Fibroblast of mammary gland (primary cell): ENCODE results near the gene ELOA2.

ENCODE experiments used
- DNase-seq: peaks from one replicate; pipeline ENCODE4 v3.0.0-alpha.2; 2010; ENCODE audit warnings: low read depth
- H3K4me3 ChIP-seq: 2 replicates; pipeline ENCODE4 v1.5.1; 2011; ENCODE audit warnings: low read depth, mild to moderate bottlenecking, low read length, moderate library complexity; ENCODE audit not compliant: control insufficient read depth
- TF ChIP-seq, protein P1 (sequence below): conservative IDR thresholded peaks from 2 replicates; pipeline ENCODE4 v1.5.1; 2011; ENCODE audit warnings: low read depth, low read length, inconsistent platforms; ENCODE audit not compliant: control insufficient read depth, insufficient read depth

Gene ELOA2, protein sequence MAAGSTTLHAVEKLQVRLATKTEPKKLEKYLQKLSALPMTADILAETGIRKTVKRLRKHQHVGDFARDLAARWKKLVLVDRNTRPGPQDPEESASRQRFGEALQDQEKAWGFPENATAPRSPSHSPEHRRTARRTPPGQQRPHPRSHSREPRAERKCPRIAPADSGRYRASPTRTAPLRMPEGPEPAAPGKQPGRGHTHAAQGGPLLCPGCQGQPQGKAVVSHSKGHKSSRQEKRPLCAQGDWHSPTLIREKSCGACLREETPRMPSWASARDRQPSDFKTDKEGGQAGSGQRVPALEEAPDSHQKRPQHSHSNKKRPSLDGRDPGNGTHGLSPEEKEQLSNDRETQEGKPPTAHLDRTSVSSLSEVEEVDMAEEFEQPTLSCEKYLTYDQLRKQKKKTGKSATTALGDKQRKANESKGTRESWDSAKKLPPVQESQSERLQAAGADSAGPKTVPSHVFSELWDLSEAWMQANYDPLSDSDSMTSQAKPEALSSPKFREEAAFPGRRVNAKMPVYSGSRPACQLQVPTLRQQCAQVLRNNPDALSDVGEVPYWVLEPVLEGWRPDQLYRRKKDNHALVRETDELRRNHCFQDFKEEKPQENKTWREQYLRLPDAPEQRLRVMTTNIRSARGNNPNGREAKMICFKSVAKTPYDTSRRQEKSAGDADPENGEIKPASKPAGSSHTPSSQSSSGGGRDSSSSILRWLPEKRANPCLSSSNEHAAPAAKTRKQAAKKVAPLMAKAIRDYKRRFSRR

DNA sequence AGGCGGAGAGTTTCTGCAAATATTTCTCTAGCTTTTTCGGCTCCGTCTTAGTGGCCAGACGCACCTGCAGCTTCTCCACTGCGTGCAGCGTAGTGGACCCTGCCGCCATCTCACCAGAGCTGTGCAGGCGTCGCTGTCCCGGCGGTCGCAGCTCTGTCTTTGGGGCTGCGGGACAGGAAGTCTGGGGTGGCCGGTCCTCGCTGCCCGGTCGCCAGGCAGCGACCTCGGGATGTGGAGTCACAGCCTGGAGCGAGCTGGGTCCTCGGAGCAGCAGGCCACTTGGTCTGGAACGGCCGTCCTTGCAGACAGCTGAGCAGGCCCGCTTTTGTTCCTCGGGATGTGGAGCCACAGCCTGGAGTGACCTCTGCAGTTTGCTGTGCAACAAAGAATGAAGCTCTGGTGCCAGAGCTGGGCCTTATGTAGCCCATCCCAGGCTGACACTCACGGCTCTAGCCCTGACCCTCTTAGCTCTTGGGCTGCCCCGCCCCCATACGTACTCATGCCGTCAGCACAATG is at the start of gene ELOA2:
TSS of gene ELOA2 (minus strand) at position 466 of the 516 bp plus-strand sequence. CDS start at position 109, 357 bp downstream.
- DNase-seq = no peak
- TF ChIP-seq, protein P1, sequence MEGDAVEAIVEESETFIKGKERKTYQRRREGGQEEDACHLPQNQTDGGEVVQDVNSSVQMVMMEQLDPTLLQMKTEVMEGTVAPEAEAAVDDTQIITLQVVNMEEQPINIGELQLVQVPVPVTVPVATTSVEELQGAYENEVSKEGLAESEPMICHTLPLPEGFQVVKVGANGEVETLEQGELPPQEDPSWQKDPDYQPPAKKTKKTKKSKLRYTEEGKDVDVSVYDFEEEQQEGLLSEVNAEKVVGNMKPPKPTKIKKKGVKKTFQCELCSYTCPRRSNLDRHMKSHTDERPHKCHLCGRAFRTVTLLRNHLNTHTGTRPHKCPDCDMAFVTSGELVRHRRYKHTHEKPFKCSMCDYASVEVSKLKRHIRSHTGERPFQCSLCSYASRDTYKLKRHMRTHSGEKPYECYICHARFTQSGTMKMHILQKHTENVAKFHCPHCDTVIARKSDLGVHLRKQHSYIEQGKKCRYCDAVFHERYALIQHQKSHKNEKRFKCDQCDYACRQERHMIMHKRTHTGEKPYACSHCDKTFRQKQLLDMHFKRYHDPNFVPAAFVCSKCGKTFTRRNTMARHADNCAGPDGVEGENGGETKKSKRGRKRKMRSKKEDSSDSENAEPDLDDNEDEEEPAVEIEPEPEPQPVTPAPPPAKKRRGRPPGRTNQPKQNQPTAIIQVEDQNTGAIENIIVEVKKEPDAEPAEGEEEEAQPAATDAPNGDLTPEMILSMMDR = no peak
- no peak within 1 kb of the TSS for H3K4me3 ChIP-seq

DNA sequence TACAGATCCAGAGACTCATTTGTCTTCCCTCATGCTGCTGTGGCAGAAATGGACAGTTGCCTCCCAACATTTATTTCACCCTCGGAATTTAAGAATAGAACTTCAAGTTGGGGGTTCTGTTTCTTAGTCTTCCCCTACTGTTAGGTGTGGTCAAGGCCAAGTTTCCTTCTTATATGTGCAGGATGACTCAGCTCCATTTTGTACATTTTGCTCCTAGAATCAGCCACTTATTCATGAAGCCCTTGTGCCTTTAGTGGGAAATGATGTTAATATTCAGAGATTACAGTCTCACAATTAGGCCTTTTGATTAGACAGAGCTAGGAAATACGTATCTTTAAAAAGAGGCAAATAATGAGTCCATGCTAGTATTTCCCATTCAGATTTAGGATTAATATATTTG is 46.2 kb upstream of the ELOA2 start:
- TF ChIP-seq, protein P1 = no peak
- no peak overlapping the region for H3K4me3 ChIP-seq
- DNase-seq = peak; percentile 30

DNA sequence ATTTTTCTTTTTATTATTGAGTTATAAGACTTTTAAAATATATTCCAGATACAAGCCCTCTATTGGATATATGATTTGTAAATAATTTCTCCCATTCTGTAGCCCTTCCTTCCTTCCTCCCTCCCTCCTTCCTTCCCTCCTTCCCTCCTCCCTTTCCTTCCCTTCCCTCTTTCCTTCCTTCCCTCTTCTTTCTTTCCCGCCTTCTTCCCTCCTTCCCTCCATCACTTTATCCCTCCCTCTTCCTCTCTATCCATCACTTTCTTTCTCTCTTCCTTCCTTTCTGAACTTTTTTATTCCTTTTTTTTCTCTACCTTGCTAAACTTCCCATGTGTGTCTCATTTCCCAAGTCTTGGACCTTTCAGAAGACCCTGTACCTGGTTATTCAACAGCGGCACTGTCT is 45.5 kb upstream of the ELOA2 start:
- TF ChIP-seq, protein P1 = no peak
- H3K4me3 ChIP-seq = no peak overlapping the region
- DNase-seq = no peak

DNA sequence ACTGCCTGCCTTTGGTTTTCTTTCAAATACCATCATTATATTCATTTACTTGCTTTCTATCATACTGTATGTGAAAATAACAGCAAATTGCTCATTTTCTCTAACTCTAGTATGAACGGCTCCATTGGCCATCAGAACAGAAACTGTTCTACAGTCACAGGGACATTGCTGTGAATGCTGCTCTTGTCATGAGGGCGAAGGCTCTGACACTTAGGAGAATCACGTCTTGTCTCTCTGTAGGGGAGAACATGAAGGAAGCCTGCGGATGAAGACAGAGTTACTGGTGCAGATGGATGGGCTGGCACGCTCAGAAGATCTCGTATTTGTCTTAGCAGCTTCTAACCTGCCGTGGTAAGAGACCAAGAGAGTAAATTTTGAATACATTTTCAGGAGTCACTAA is 41.7 kb upstream of the ELOA2 start:
- TF ChIP-seq, protein P1 = no peak
- no peak overlapping the region for H3K4me3 ChIP-seq
- DNase-seq = no peak

DNA sequence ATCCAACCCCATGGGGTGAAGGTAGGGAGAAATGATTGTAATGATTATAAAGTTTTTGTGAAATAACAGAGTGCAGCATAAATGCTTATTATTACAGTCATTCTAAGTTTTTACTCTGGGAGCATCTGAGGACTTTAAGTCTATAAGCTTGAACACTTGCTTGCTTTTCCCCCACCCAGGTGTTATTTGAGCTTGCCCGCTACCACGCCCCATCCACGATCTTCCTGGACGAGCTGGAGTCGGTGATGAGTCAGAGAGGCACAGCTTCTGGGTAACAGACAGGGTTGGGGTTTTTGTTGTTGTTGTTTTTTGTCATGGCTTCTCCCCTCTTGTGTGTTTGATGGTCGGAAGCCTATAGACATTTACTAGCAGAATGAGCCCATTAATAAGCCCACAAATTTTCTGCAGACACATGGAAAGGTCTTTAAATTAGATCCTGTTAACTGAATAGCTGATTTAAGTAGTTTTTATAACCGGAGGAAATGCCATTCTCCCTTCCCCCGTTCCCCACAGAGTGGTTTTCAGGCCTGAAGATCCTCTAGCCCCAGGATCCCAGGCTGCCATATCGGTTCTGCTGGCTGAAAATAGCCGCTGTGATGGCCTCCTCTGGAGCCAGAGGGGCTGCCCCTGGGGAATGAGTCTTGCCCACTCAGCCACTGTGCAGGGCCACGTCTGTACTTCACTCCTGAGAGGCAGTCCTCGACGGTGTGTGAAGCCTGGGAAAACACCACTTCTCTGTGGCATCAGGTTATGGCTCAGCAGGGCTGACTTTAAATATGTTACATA is 39.9 kb upstream of the ELOA2 start:
- DNase-seq = peak; percentile 30
- H3K4me3 ChIP-seq = no peak overlapping the region
- TF ChIP-seq, protein P1 = no peak

DNA sequence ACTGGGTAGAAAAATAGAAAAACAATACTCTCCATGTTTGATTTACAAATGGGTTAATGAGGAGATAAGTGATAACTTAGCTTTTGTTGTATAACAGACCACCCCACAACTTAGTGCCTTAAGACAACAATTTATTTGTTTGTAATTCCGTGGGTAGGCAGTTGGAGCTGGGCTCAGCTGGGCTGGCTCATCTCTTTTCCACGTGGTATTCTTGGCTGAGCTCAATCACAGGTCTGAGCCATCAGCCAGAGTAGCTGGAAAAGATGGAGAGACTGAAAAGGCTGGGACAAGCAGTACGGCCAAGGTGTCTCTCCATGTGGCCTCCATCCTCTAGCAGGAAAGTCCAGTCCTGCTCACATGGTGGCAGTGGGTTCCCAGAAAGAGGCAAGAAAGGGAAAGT is 32.2 kb upstream of the ELOA2 start:
- TF ChIP-seq, protein P1 = no peak
- H3K4me3 ChIP-seq = no peak overlapping the region
- DNase-seq = no peak
